ENCODE data around the gene AAR2.
A peak's percentile ranks its signal among the peaks of the same experiment; 100 is the strongest.

The AAR2 gene, protein sequence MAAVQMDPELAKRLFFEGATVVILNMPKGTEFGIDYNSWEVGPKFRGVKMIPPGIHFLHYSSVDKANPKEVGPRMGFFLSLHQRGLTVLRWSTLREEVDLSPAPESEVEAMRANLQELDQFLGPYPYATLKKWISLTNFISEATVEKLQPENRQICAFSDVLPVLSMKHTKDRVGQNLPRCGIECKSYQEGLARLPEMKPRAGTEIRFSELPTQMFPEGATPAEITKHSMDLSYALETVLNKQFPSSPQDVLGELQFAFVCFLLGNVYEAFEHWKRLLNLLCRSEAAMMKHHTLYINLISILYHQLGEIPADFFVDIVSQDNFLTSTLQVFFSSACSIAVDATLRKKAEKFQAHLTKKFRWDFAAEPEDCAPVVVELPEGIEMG

GRCh38 chr20:36235892-36236785, at the start of gene AAR2:
TSS of gene AAR2 (plus strand) at chr20:36236478. CDS start at chr20:36239869, 3,391 bp downstream.
- Mint-ChIP-seq H3K9me3 (no peaks in the 10 kb centered on the region), H3K4me1 (ENCODE audit: low read depth) (peaks cover 43% of the 10 kb centered on the region), H3K27me3 (no peaks in the 10 kb centered on the region), H3K36me3 (ENCODE audit: low read depth) (peaks cover 45% of the 10 kb centered on the region), H3K4me3 (peak within 1 kb of the TSS; percentile 91), H3K27ac (peak within 1 kb of the TSS; percentile 93)
- DNase-seq: peak; percentile 89

DNA sequence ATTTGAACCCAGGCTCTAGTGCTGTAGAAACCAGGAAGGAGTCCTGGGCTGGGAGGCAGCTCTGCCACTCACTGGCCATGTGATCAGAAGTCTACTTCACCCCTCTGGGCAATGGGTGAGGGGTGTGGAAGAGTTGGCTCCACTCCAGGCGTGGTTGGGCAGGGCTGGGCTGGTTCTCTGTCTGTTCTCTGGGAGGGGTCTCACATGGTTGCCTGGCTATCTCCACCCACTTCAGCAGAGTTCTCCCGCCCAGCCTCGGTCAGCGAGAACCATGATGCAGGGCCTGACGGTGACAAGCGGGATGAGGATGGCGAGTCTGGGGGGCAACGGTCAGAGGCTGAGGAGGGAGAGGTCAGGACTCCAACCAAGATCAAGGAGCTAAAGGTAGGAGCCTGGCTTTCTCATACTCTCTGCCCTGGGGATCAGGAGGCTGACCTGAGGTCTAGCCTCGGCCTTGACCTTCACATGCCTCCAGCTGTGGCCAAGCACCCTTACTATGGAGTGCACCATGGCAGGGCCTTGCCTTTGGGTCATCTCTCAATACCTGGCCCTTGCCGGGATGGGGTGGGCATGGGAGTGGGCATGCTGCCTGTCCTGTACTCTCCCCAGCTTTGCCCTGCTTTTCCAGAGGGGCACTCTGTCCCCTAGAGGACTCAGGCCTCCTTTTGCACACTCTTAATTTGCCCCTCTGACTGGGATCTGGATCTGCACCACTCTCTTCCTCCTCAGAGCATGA, 42.1 kb upstream of the AAR2 start:
- H3K27me3 Mint-ChIP-seq: no peaks in the 10 kb centered on the region
- no peaks in the 10 kb centered on the region for H3K4me1 Mint-ChIP-seq (ENCODE audit: low read depth)
- H3K27ac Mint-ChIP-seq: no peak overlapping the region
- H3K36me3 Mint-ChIP-seq (ENCODE audit: low read depth): no peaks in the 10 kb centered on the region
- no peak for DNase-seq
- H3K4me3 Mint-ChIP-seq: no peak overlapping the region
- H3K9me3 Mint-ChIP-seq: no peaks in the 10 kb centered on the region

- no peaks in the 10 kb centered on the region for H3K27me3 Mint-ChIP-seq
- H3K4me3 Mint-ChIP-seq: no peak overlapping the region
- no peaks in the 10 kb centered on the region for H3K4me1 Mint-ChIP-seq (ENCODE audit: low read depth)
- no peaks in the 10 kb centered on the region for H3K9me3 Mint-ChIP-seq
- no peak overlapping the region for H3K27ac Mint-ChIP-seq
- no peak for DNase-seq
- H3K36me3 Mint-ChIP-seq (ENCODE audit: low read depth): no peaks in the 10 kb centered on the region
These were observed 39.6 kb upstream of the AAR2 start for GRCh38 chr20:36196676-36197075.

DNA sequence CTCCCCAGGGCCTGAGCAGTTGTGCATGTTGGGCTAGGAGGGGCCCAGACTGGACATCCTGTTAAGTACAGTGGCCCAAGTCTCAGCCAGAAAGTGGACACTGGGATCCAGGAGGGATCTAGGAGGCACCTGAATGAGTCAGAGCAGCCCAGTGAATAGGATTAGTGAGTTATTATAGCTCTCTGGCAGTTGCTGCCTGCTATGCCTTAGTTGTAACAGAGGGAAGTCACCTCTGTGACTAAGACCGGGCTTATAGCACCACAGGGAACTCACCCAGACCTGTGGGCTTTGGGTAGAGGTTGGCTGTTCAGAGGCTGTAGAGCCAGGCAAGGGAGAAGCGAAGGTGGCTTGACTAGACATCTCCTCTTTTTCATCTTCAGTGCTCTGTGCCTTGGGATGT, 39.0 kb upstream of the AAR2 start:
- H3K27ac Mint-ChIP-seq: no peak overlapping the region
- H3K36me3 Mint-ChIP-seq (ENCODE audit: low read depth): no peaks in the 10 kb centered on the region

GRCh38 chr20:36199345-36200257, 36.7 kb upstream of the AAR2 start:
- H3K36me3 Mint-ChIP-seq (ENCODE audit: low read depth): no peaks in the 10 kb centered on the region
- H3K27me3 Mint-ChIP-seq: no peaks in the 10 kb centered on the region
- H3K4me3 Mint-ChIP-seq: no peak overlapping the region
- peak; percentile 82 for DNase-seq
- no peak overlapping the region for H3K27ac Mint-ChIP-seq
- H3K9me3 Mint-ChIP-seq: no peaks in the 10 kb centered on the region
- peaks cover 4% of the 10 kb centered on the region for H3K4me1 Mint-ChIP-seq (ENCODE audit: low read depth)

More for the DNA sequence above, 39.0 kb upstream of the AAR2 start:
- DNase-seq: no peak
- no peaks in the 10 kb centered on the region for H3K4me1 Mint-ChIP-seq (ENCODE audit: low read depth)
- no peaks in the 10 kb centered on the region for H3K9me3 Mint-ChIP-seq
- H3K4me3 Mint-ChIP-seq: no peak overlapping the region
- H3K27me3 Mint-ChIP-seq: no peaks in the 10 kb centered on the region

- no peak for DNase-seq
- no peaks in the 10 kb centered on the region for H3K27me3 Mint-ChIP-seq
- no peaks in the 10 kb centered on the region for H3K9me3 Mint-ChIP-seq
- H3K4me1 Mint-ChIP-seq (ENCODE audit: low read depth): peaks cover 4% of the 10 kb centered on the region
- H3K27ac Mint-ChIP-seq: no peak overlapping the region
- no peaks in the 10 kb centered on the region for H3K36me3 Mint-ChIP-seq (ENCODE audit: low read depth)
- H3K4me3 Mint-ChIP-seq: no peak overlapping the region
These were observed 35.8 kb upstream of the AAR2 start for GRCh38 chr20:36200451-36200850.

GRCh38 chr20:36201198-36201597, 35.1 kb upstream of the AAR2 start:
- no peaks in the 10 kb centered on the region for H3K9me3 Mint-ChIP-seq
- H3K36me3 Mint-ChIP-seq (ENCODE audit: low read depth): no peaks in the 10 kb centered on the region

DNA sequence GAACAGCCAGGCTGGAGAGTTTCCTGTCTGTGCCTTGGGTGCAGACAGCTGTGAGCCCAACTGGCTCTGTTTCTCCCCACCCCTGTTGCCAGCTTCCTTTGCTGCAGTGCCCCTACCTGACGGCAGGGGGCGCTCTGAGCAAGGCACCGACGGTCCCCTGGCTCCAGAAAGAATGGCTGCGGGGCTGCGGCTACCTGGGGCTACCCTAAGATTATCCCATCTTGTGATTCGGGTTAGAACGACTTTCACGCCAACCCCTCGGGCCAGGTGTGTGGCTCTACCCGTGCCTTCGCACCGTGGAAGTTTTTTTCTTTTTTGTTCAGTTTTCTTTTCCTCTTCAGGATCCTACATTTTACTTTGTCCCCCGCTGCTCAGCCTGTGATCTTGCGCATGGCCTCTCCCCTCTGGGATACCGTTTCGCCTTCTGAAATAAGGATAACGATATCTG, 33.4 kb upstream of the AAR2 start:
- peak; percentile 87 for DNase-seq
- H3K36me3 Mint-ChIP-seq (ENCODE audit: low read depth): no peaks in the 10 kb centered on the region
- H3K27me3 Mint-ChIP-seq: no peaks in the 10 kb centered on the region
- H3K9me3 Mint-ChIP-seq: no peaks in the 10 kb centered on the region
- H3K4me1 Mint-ChIP-seq (ENCODE audit: low read depth): peaks cover 4% of the 10 kb centered on the region
- no peak overlapping the region for H3K4me3 Mint-ChIP-seq
- no peak overlapping the region for H3K27ac Mint-ChIP-seq

More at GRCh38 chr20:36201198-36201597, 35.1 kb upstream of the AAR2 start:
- H3K4me3 Mint-ChIP-seq: no peak overlapping the region
- no peak for DNase-seq
- H3K4me1 Mint-ChIP-seq (ENCODE audit: low read depth): peaks cover 4% of the 10 kb centered on the region
- H3K27me3 Mint-ChIP-seq: no peaks in the 10 kb centered on the region
- no peak overlapping the region for H3K27ac Mint-ChIP-seq

- H3K36me3 Mint-ChIP-seq (ENCODE audit: low read depth): no peaks in the 10 kb centered on the region
These were observed 32.4 kb upstream of the AAR2 start for GRCh38 chr20:36203861-36204260.

GRCh38 chr20:36205026-36205425, 31.3 kb upstream of the AAR2 start:
- H3K9me3 Mint-ChIP-seq: no peaks in the 10 kb centered on the region
- H3K27me3 Mint-ChIP-seq: no peaks in the 10 kb centered on the region
- no peak overlapping the region for H3K27ac Mint-ChIP-seq
- peaks cover 4% of the 10 kb centered on the region for H3K4me1 Mint-ChIP-seq (ENCODE audit: low read depth)
- H3K36me3 Mint-ChIP-seq (ENCODE audit: low read depth): no peaks in the 10 kb centered on the region
- no peak for DNase-seq
- no peak overlapping the region for H3K4me3 Mint-ChIP-seq

More at GRCh38 chr20:36203861-36204260, 32.4 kb upstream of the AAR2 start:
- peaks cover 4% of the 10 kb centered on the region for H3K4me1 Mint-ChIP-seq (ENCODE audit: low read depth)
- no peak overlapping the region for H3K4me3 Mint-ChIP-seq
- H3K27me3 Mint-ChIP-seq: no peaks in the 10 kb centered on the region
- no peaks in the 10 kb centered on the region for H3K9me3 Mint-ChIP-seq
- H3K27ac Mint-ChIP-seq: no peak overlapping the region
- DNase-seq: no peak

- peaks cover 4% of the 10 kb centered on the region for H3K4me1 Mint-ChIP-seq (ENCODE audit: low read depth)
- no peaks in the 10 kb centered on the region for H3K27me3 Mint-ChIP-seq
- H3K4me3 Mint-ChIP-seq: no peak overlapping the region
- no peaks in the 10 kb centered on the region for H3K9me3 Mint-ChIP-seq
- H3K27ac Mint-ChIP-seq: no peak overlapping the region
- H3K36me3 Mint-ChIP-seq (ENCODE audit: low read depth): no peaks in the 10 kb centered on the region
- DNase-seq: no peak
These were observed 30.2 kb upstream of the AAR2 start for GRCh38 chr20:36206068-36206467.

- H3K27ac Mint-ChIP-seq: no peak overlapping the region
- no peaks in the 10 kb centered on the region for H3K27me3 Mint-ChIP-seq
- peaks cover 4% of the 10 kb centered on the region for H3K4me1 Mint-ChIP-seq (ENCODE audit: low read depth)
- no peaks in the 10 kb centered on the region for H3K9me3 Mint-ChIP-seq
- no peak for DNase-seq
- no peak overlapping the region for H3K4me3 Mint-ChIP-seq
- no peaks in the 10 kb centered on the region for H3K36me3 Mint-ChIP-seq (ENCODE audit: low read depth)
These were observed 29.6 kb upstream of the AAR2 start for GRCh38 chr20:36206641-36207040.

DNA sequence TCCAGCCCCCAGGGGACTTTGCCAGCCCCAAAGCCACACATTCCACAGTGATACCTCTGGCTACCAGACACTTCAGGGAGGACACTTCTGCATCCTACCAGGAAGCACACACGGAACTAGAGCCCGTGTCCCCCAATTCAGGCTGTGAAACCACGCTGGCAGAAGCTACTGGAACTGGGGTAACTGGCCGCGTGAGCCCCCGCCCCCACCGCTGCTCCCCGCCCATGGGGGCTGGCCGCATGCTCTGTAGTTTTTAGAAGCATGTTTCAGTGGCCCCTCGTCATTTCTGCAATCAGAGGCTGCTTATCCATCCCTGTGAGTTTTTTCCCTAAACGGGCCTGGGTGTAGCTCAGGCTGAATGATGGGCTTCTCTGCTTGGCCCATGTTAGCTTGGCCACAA, 28.7 kb upstream of the AAR2 start:
- Mint-ChIP-seq H3K27ac (no peak overlapping the region), H3K4me3 (no peak overlapping the region), H3K27me3 (no peaks in the 10 kb centered on the region), H3K4me1 (ENCODE audit: low read depth) (peaks cover 4% of the 10 kb centered on the region), H3K36me3 (ENCODE audit: low read depth) (no peaks in the 10 kb centered on the region), H3K9me3 (no peaks in the 10 kb centered on the region)
- no peak for DNase-seq

All from activated T-cell treated with anti-CD3 and anti-CD28 coated beads, Interleukin-2, amount 50 U/mL, for 24 hours (primary cell).